Sigmoid colon (tissue), 4 donors: Measurements from ENCODE around the gene CAMSAP2.

Source experiments
- POLR2A ChIP-seq, 2 donors: fragments of 450-650 bp; IDR thresholded peaks; one replicate each; pipeline ENCODE4 v1.6.1; 2016; ENCODE audit warnings: antibody characterized with exemption in 2 of 2, mild to moderate bottlenecking in 2 of 2, moderate library complexity in 2 of 2
- POLR2AphosphoS5 ChIP-seq, 4 donors: sonication (generic); formaldehyde crosslinking; IDR thresholded peaks; one replicate each; pipeline ENCODE4 v1.6.1; 2017; ENCODE audit warnings: antibody characterized with exemption in 4 of 4
- TF ChIP-seq, protein P1 (sequence below), 4 experiments: fragments of 450-650 bp in 3 of 4; fragments of 200-600 bp in 1 of 4; IDR thresholded peaks; one replicate each; pipeline ENCODE4 v1.5.1; 2016 to 2019; ENCODE audit warnings: antibody characterized with exemption in 4 of 4, mild to moderate bottlenecking in 3 of 4, moderate library complexity in 2 of 4

DNA sequence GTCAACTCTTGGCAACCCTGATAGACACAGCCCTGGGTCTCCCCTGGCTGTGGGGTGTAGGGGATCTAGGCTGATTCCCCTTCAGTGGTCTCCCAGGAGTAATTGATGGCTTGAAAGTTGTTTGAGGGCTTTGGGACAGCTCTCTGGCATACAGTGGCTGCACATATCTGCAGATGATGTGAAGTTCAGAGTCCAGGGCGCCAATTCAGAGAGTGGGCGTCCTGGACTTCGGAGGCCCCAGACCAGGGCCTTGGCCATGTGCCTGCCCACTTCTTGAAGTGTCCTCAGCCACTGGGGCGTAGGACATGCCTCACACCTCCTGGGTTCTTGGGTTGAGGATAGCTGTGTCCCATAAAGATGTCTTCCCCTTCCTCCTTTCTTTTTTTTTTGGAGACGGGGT lies 158.6 kb downstream of the CAMSAP2 start:
- TF ChIP-seq POLR2A (IDR thresholded peaks at IDR 0.05) (no peak), POLR2AphosphoS5 (IDR thresholded peaks at IDR 0.05) (no peak)
- TF ChIP-seq, protein P1, sequence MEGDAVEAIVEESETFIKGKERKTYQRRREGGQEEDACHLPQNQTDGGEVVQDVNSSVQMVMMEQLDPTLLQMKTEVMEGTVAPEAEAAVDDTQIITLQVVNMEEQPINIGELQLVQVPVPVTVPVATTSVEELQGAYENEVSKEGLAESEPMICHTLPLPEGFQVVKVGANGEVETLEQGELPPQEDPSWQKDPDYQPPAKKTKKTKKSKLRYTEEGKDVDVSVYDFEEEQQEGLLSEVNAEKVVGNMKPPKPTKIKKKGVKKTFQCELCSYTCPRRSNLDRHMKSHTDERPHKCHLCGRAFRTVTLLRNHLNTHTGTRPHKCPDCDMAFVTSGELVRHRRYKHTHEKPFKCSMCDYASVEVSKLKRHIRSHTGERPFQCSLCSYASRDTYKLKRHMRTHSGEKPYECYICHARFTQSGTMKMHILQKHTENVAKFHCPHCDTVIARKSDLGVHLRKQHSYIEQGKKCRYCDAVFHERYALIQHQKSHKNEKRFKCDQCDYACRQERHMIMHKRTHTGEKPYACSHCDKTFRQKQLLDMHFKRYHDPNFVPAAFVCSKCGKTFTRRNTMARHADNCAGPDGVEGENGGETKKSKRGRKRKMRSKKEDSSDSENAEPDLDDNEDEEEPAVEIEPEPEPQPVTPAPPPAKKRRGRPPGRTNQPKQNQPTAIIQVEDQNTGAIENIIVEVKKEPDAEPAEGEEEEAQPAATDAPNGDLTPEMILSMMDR (IDR thresholded peaks at IDR 0.05): no peak
